H1 (cell line): ENCODE results near the gene ZNF24. TPM values are rescaled to one million over a fixed set of nuclear protein-coding genes. Genes with fewer than 3 reads are reported as not detected.

Experiments used
- CTCF ChIA-PET: fragments of 300-600 bp; sonication (Branson Sonifier 250); formaldehyde crosslinking; loops from one replicate; lab custom pipeline; 2021; ENCODE audit not compliant: partially characterized antibody; lab: Charles Lee
- POLR2A ChIA-PET: fragments of 300-600 bp; sonication (Branson Sonifier 250); formaldehyde crosslinking; loops from one replicate; lab custom pipeline; 2021; ENCODE audit warnings: inconsistent platforms; ENCODE audit not compliant: partially characterized antibody; lab: Charles Lee
- DNase-seq, 2 experiments: peaks; one replicate each; pipeline versions ENCODE4 v3.0.0 to v3.0.0-alpha.2; 2010 to 2022; ENCODE audit warnings: low spot score in 2 of 2, low read depth in 1 of 2, mixed read lengths in 1 of 2
- FAIRE-seq: peaks from 2 replicates; lab custom pipeline; 2011; peaks lifted over from hg19 to GRCh38; lab: Jason Lieb, UNC
- H2AFZ ChIP-seq: 2 replicates; pipeline ENCODE4 v1.8.1; 2012; ENCODE audit warnings: low read length, inconsistent platforms
- H2AK5ac ChIP-seq: 2 replicates; pipeline ENCODE4 v1.6.1; 2013; ENCODE audit warnings: low read depth, low read length
- H2BK120ac ChIP-seq: replicated peaks from 2 replicates; pipeline ENCODE3; 2013; ENCODE audit warnings: low read depth, low read length, inconsistent platforms
- H2BK12ac ChIP-seq: 2 replicates; pipeline ENCODE4 v1.6.1; 2013; ENCODE audit warnings: low read depth, low read length
- H2BK15ac ChIP-seq: 2 replicates; pipeline ENCODE4 v1.6.1; 2013; ENCODE audit warnings: low read length
- H2BK20ac ChIP-seq: 2 replicates; pipeline ENCODE4 v1.6.1; 2013; ENCODE audit warnings: low read length
- H2BK5ac ChIP-seq: 2 replicates; pipeline ENCODE4 v1.6.1; 2013; ENCODE audit warnings: low read depth, low read length
- H3K14ac ChIP-seq: 2 replicates; pipeline ENCODE4 v1.6.1; 2013; ENCODE audit warnings: inconsistent platforms; ENCODE audit not compliant: insufficient read length
- H3K18ac ChIP-seq: 2 replicates; pipeline ENCODE4 v1.6.1; 2013; ENCODE audit warnings: low read length; ENCODE audit errors: extremely low read depth
- H3K23ac ChIP-seq: 2 replicates; pipeline ENCODE4 v1.6.1; 2013; ENCODE audit warnings: inconsistent platforms; ENCODE audit not compliant: insufficient read length
- H3K23me2 ChIP-seq: 2 replicates; pipeline ENCODE4 v1.6.1; 2013; ENCODE audit warnings: low read depth, low read length
- H3K27ac ChIP-seq: 2 replicates; pipeline ENCODE4 v1.6.1; 2011; ENCODE audit warnings: low read depth, low read length, inconsistent platforms
- H3K27me3 ChIP-seq, 4 experiments: replicated peaks in 1 of 4; 1 replicate in 1 of 4; 2 replicates in 3 of 4; pipeline versions ENCODE4 v1.6.1 to v1.8.1; 2011 to 2013; ENCODE audit warnings: low read length in 3 of 4, mild to moderate bottlenecking in 3 of 4, inconsistent platforms in 2 of 4, mixed read lengths in 2 of 4, moderate library complexity in 1 of 4; ENCODE audit not compliant: control insufficient read depth in 3 of 4, insufficient read depth in 3 of 4; ENCODE audit errors: extremely low read depth in 1 of 4
- H3K36me3 ChIP-seq, 4 experiments: 2 replicates each; pipeline versions ENCODE4 v1.6.1 to v1.8.1; 2011 to 2013; ENCODE audit warnings: mild to moderate bottlenecking in 4 of 4, low read length in 3 of 4, moderate library complexity in 2 of 4, control low read depth in 1 of 4, inconsistent platforms in 1 of 4; ENCODE audit not compliant: insufficient read depth in 4 of 4, control insufficient read depth in 2 of 4
- H3K4ac ChIP-seq: replicated peaks from 2 replicates; pipeline ENCODE3; 2013; ENCODE audit warnings: low read length, low read depth, mixed read lengths, inconsistent platforms; ENCODE audit not compliant: insufficient read length
- H3K4me1 ChIP-seq, 4 experiments: replicated peaks in 1 of 4; 1 replicate in 1 of 4; 2 replicates in 3 of 4; pipeline versions ENCODE4 v1.6.1 to v1.8.1; 2011 to 2013; ENCODE audit warnings: low read length in 3 of 4, inconsistent platforms in 2 of 4, mixed read lengths in 1 of 4; ENCODE audit not compliant: insufficient read depth in 4 of 4, control insufficient read depth in 3 of 4
- H3K4me2 ChIP-seq, 2 experiments: 2 replicates each; pipeline versions ENCODE4 v1.6.1 to v1.8.1; 2011 to 2013; ENCODE audit warnings: low read depth in 2 of 2, low read length in 2 of 2, control low read depth in 1 of 2, inconsistent platforms in 1 of 2, mild to moderate bottlenecking in 1 of 2; ENCODE audit not compliant: insufficient read depth in 1 of 2
- H3K4me3 ChIP-seq, 4 experiments: fragments of 200-600, 300-600 bp in 1 of 4; sonication (generic), shearing (Covaris generic), sonication (Bioruptor Twin) in 1 of 4; 2 replicates each; pipeline versions ENCODE4 v1.5.1 to v1.8.1; 2011 to 2016; ENCODE audit warnings: low read length in 4 of 4, low read depth in 3 of 4, control low read depth in 2 of 4, inconsistent platforms in 2 of 4, mild to moderate bottlenecking in 2 of 4, mixed read lengths in 1 of 4, moderate library complexity in 1 of 4; ENCODE audit not compliant: insufficient read depth in 2 of 4; ENCODE audit errors: extremely low read depth in 1 of 4
- H3K56ac ChIP-seq: replicated peaks from 2 replicates; pipeline ENCODE3; 2013; ENCODE audit warnings: low read depth, mild to moderate bottlenecking, mixed read lengths, low read length, inconsistent platforms; ENCODE audit not compliant: insufficient read length
- H3K79me1 ChIP-seq: 2 replicates; pipeline ENCODE4 v1.6.1; 2013; ENCODE audit warnings: low read depth, low read length, control low read depth
- H3K79me2 ChIP-seq, 2 experiments: 2 replicates each; pipeline versions ENCODE4 v1.6.1 to v1.8.1; 2012 to 2013; ENCODE audit warnings: low read length in 2 of 2, mild to moderate bottlenecking in 2 of 2, inconsistent platforms in 1 of 2; ENCODE audit not compliant: insufficient read depth in 2 of 2, control insufficient read depth in 1 of 2
- H3K9ac ChIP-seq, 4 experiments: replicated peaks in 1 of 4; 1 replicate in 1 of 4; 2 replicates in 3 of 4; pipeline versions ENCODE4 v1.6.1 to v1.8.1; 2011 to 2013; ENCODE audit warnings: low read depth in 3 of 4, low read length in 3 of 4, control low read depth in 2 of 4, mild to moderate bottlenecking in 2 of 4, moderate library complexity in 2 of 4, inconsistent platforms in 1 of 4; ENCODE audit errors: extremely low read depth in 1 of 4
- H3K9me3 ChIP-seq, 2 experiments: 2 replicates each; pipeline versions ENCODE4 v1.6.1 to v1.8.1; 2012 to 2013; ENCODE audit warnings: mild to moderate bottlenecking in 2 of 2, moderate library complexity in 2 of 2, control low read depth in 1 of 2, inconsistent platforms in 1 of 2, low read depth in 1 of 2, low read length in 1 of 2, mixed read lengths in 1 of 2; ENCODE audit not compliant: insufficient read depth in 2 of 2
- H4K20me1 ChIP-seq, 2 experiments: replicated peaks in 1 of 2; 2 replicates each; pipeline versions ENCODE3 to v1.8.1; 2011 to 2013; ENCODE audit warnings: inconsistent platforms in 2 of 2, low read length in 2 of 2, mild to moderate bottlenecking in 1 of 2; ENCODE audit not compliant: insufficient read depth in 2 of 2, control insufficient read depth in 1 of 2
- H4K5ac ChIP-seq: 2 replicates; pipeline ENCODE4 v1.6.1; 2013; ENCODE audit warnings: low read length, low read depth, mixed read lengths, inconsistent platforms; ENCODE audit not compliant: insufficient read length
- H4K8ac ChIP-seq: 2 replicates; pipeline ENCODE4 v1.8.0; 2013; ENCODE audit warnings: mild to moderate bottlenecking, moderate library complexity, low read length, inconsistent platforms; ENCODE audit not compliant: insufficient read depth; ENCODE audit errors: extremely low read depth
- H4K91ac ChIP-seq: replicated peaks from 2 replicates; pipeline ENCODE3; 2013; ENCODE audit warnings: low read length, mixed read lengths, inconsistent platforms; ENCODE audit not compliant: insufficient read length
- CEBPB ChIP-seq: IDR thresholded peaks from 2 replicates; pipeline ENCODE4 v1.6.1; 2012; ENCODE audit warnings: low read depth, low read length
- NANOG ChIP-seq: IDR thresholded peaks from 2 replicates; pipeline ENCODE4 v1.6.1; 2011; ENCODE audit warnings: low read length, low read depth, mild to moderate bottlenecking, inconsistent platforms; ENCODE audit not compliant: insufficient read depth, poor library complexity, severe bottlenecking
- WGBS, 2 experiments: shearing (Covaris generic) in 1 of 2; methylation state at CpG; one replicate each; pipeline versions ENCODE4 v1.1.6 to v1.1.7; 2013 to 2015; ENCODE audit warnings: low lambda C conversion rate in 2 of 2, mixed read lengths in 2 of 2, inconsistent platforms in 1 of 2, low coverage in 1 of 2, missing lambda C conversion rate in 1 of 2; ENCODE audit not compliant: insufficient replicate concordance in 2 of 2, insufficient coverage in 1 of 2, insufficient read length in 1 of 2; ENCODE audit errors: extremely low coverage in 1 of 2, missing lambda C conversion rate in 1 of 2; 5-methylcytosine and 5-hydroxymethylcytosine counted together
- polyA plus RNA-seq, 7 experiments: library from polyadenylated mRNA; depleted of rRNA in 3 of 7; stranded (reverse) in 5 of 7; unstranded in 2 of 7; fragments of >200 nt in 5 of 7; fragments of 200-250 nt in 2 of 7; gene quantifications; 1 replicate in 5 of 7; 2 replicates in 1 of 7; 4 replicates in 1 of 7; pipeline versions ENCODE4 v1.2.1 to v1.2.3, GENCODE V29; 2011 to 2013; ENCODE audit warnings: missing spikeins in 2 of 7, mixed read lengths in 2 of 7
- total RNA-seq: library from RNA; stranded (reverse); fragmentation: NEBNext Ultra II Directional; extraction: Animal tissue kit (Norgen Biotek cat#: 25700); gene quantifications from 2 replicates; pipeline ENCODE4 v1.2.1, GENCODE V29; 2021

The ZNF24 gene
- total and polyA plus RNA-seq, 2 of the 8 experiments (the other 6 are each of a cell fraction or from before 2014, with no cell fraction given), result 12.5 to 56.9 TPM

GRCh38 chr18:35377875-35378573 is 33.8 kb upstream of the ZNF24 start:
- H3K9ac ChIP-seq, result no peak overlapping the region
- H2BK15ac ChIP-seq, result no peak overlapping the region
- no peak overlapping the region for H3K27ac ChIP-seq
- peaks cover 0 to 3% (median 1%) of the 10 kb centered on the region in 4 experiments; a peak in 3 of 7 replicates for H3K4me1 ChIP-seq
- no peaks in the 10 kb centered on the region for H3K36me3 ChIP-seq
- H3K56ac ChIP-seq, result no peak overlapping the region
- WGBS, 2 experiments, result 86% methylated on average over 14 of the region's 14 CpGs; no CpG with 5 or more reads in 1 of the 2 experiments
- no peak overlapping the region for H2BK20ac ChIP-seq
- no peak for TF ChIP-seq NANOG
- 0 out of 2 replicates have a peak, but pooled peaks have one; percentile 2 for TF ChIP-seq CEBPB
- H3K9me3 ChIP-seq, result peaks cover 0 to 8% of the 10 kb centered on the region in 2 experiments; a peak in 1 of 4 replicates
- H2BK5ac ChIP-seq, result no peak overlapping the region
- no peak overlapping the region for H3K14ac ChIP-seq
- FAIRE-seq (no peak), DNase-seq (no peak)
- H2BK120ac ChIP-seq, result no peak overlapping the region
- H3K4me2 ChIP-seq, result peak overlapping the region; percentile 59 to 74
- H3K4me3 ChIP-seq, result no peak overlapping the region; a peak in 1 of 8 replicates
- no peak overlapping the region for H4K5ac ChIP-seq
- H3K23me2 ChIP-seq, result peaks cover 5% of the 10 kb centered on the region; the same call in 1 of the 2 replicates
- CTCF ChIA-PET, result interaction anchor here (0.8 kb wide), 1 partner anchor 9 kb away, joined by 7 read pairs; no protein-coding TSS in a partner anchor
- no peak overlapping the region for H2AFZ ChIP-seq
- H3K18ac ChIP-seq, result no peak overlapping the region
- H3K79me1 ChIP-seq, result no peaks in the 10 kb centered on the region
- no peaks in the 10 kb centered on the region for H4K20me1 ChIP-seq
- no peak overlapping the region for H2BK12ac ChIP-seq
- H3K23ac ChIP-seq, result no peak overlapping the region
- H3K27me3 ChIP-seq, result peaks cover 0 to 8% (median 4%) of the 10 kb centered on the region in 4 experiments; a peak in 4 of 7 replicates
- no peak overlapping the region for H4K91ac ChIP-seq
- no peak overlapping the region for H4K8ac ChIP-seq
- H3K79me2 ChIP-seq, result no peaks in the 10 kb centered on the region
- no peak overlapping the region for H2AK5ac ChIP-seq
- no peak overlapping the region for H3K4ac ChIP-seq
- POLR2A ChIA-PET, result no interaction called here
